GM23338 (cell line): ENCODE data around the gene UTP3. TPM values are rescaled to one million over a fixed set of nuclear protein-coding genes. Genes with fewer than 3 reads are reported as not detected.

Experiments used
- ATAC-seq: fragments of 200-7000 bp; cut with Tn5 transposase; 3 replicates; pipeline ENCODE4 v1.9.1; 2020
- DNase-seq: peaks from one replicate; pipeline ENCODE4 v3.0.0-alpha.2; 2015; ENCODE audit warnings: low spot score
- H2AFZ ChIP-seq: fragments of 200-600 bp; sonication (generic); 2 replicates; pipeline ENCODE4 v1.8.0; 2016; ENCODE audit warnings: antibody characterized with exemption, mild to moderate bottlenecking, moderate library complexity
- H3F3A ChIP-seq: fragments of 200-600 bp; sonication (generic); replicated peaks from 2 replicates; pipeline ENCODE4 v1.8.0; 2017; ENCODE audit warnings: antibody characterized with exemption, mixed run types, low read depth
- H3K27ac ChIP-seq: fragments of 200-600 bp; sonication (generic); 2 replicates; pipeline ENCODE4 v1.6.1; 2016; ENCODE audit warnings: low read depth
- H3K27me3 ChIP-seq: fragments of 200-600 bp; sonication (generic); 2 replicates; pipeline ENCODE4 v1.8.0; 2016; ENCODE audit warnings: mild to moderate bottlenecking, mixed run types, moderate library complexity; ENCODE audit not compliant: insufficient read depth
- H3K36me3 ChIP-seq: fragments of 200-600 bp; sonication (generic); 2 replicates; pipeline ENCODE4 v1.8.0; 2016; ENCODE audit warnings: mild to moderate bottlenecking; ENCODE audit not compliant: insufficient read depth
- H3K4me1 ChIP-seq: fragments of 200-600 bp; sonication (generic); 2 replicates; pipeline ENCODE4 v1.8.0; 2016; ENCODE audit warnings: mild to moderate bottlenecking, moderate library complexity; ENCODE audit not compliant: insufficient read depth
- H3K4me2 ChIP-seq: fragments of 200-600 bp; sonication (generic); 2 replicates; pipeline ENCODE4 v1.7.1; 2017; ENCODE audit warnings: mixed run types
- H3K4me3 ChIP-seq: fragments of 200-600 bp; sonication (generic); 2 replicates; pipeline ENCODE4 v1.6.1; 2016; ENCODE audit warnings: mixed run types
- H3K79me2 ChIP-seq: fragments of 200-600 bp; sonication (generic); replicated peaks from 2 replicates; pipeline ENCODE4 v1.8.0; 2017; ENCODE audit warnings: mild to moderate bottlenecking; ENCODE audit not compliant: insufficient read depth
- H3K9me2 ChIP-seq: fragments of 200-600 bp; sonication (generic); 2 replicates; pipeline ENCODE4 v1.8.0; 2017; ENCODE audit not compliant: insufficient read depth
- H4K20me1 ChIP-seq: fragments of 200-600 bp; sonication (generic); replicated peaks from 2 replicates; pipeline ENCODE4 v1.8.0; 2017; ENCODE audit warnings: mild to moderate bottlenecking; ENCODE audit not compliant: insufficient read depth
- H3K27ac Mint-ChIP-seq: 2 replicates; pipeline ENCODE4 v1.8.0; 2020; ENCODE audit warnings: inconsistent platforms, mild to moderate bottlenecking, moderate library complexity, mixed read lengths
- H3K27me3 Mint-ChIP-seq: 3 replicates; pipeline ENCODE4 v1.8.0; 2022; ENCODE audit warnings: low read depth, mild to moderate bottlenecking, moderate library complexity, mixed read lengths, inconsistent platforms; ENCODE audit not compliant: insufficient read depth, poor library complexity
- H3K36me3 Mint-ChIP-seq: 3 replicates; pipeline ENCODE4 v1.8.0; 2021; ENCODE audit warnings: low read depth, mild to moderate bottlenecking, inconsistent platforms, moderate library complexity, mixed read lengths
- H3K4me1 Mint-ChIP-seq: 3 replicates; pipeline ENCODE4 v1.8.0; 2020; ENCODE audit warnings: mild to moderate bottlenecking, inconsistent platforms, mixed read lengths
- H3K4me3 Mint-ChIP-seq: 3 replicates; pipeline ENCODE4 v1.8.0; 2021; ENCODE audit warnings: moderate library complexity, mild to moderate bottlenecking, inconsistent platforms, mixed read lengths
- H3K9me3 Mint-ChIP-seq: 3 replicates; pipeline ENCODE4 v1.8.0; 2020; ENCODE audit warnings: moderate library complexity, mild to moderate bottlenecking, inconsistent platforms, mixed read lengths
- CREB1 ChIP-seq: fragments of 250-450 bp; sonication (Bioruptor Pico); IDR thresholded peaks from 2 replicates; pipeline ENCODE4 v1.5.0; 2020; ENCODE audit warnings: low read depth, mild to moderate bottlenecking, moderate library complexity
- CTCF ChIP-seq, 2 experiments: fragments of 200-600 bp in 1 of 2; sonication (generic) in 1 of 2; conservative IDR thresholded peaks; 2 replicates each; pipeline versions ENCODE4 v1.5.1 to v1.6.1; 2016 to 2017; ENCODE audit warnings: antibody characterized with exemption in 2 of 2, low read depth in 2 of 2, mild to moderate bottlenecking in 2 of 2, moderate library complexity in 1 of 2
- ETS1 ChIP-seq: IDR thresholded peaks from 2 replicates; pipeline ENCODE4 v1.6.1; 2016; ENCODE audit warnings: antibody characterized with exemption
- EZH2 ChIP-seq: fragments of 200-600 bp; sonication (generic); IDR thresholded peaks from one replicate; pipeline ENCODE4 v1.8.0; 2017; ENCODE audit warnings: antibody characterized with exemption, mild to moderate bottlenecking, low read depth; ENCODE audit not compliant: unreplicated experiment
- EZH2phosphoT487 ChIP-seq: fragments of 200-600 bp; sonication (generic); IDR thresholded peaks from one replicate; pipeline ENCODE4 v1.8.1; 2018; ENCODE audit warnings: antibody characterized with exemption; ENCODE audit not compliant: unreplicated experiment
- JUNB ChIP-seq: IDR thresholded peaks from one replicate; pipeline ENCODE4 v1.6.1; 2016; ENCODE audit warnings: antibody characterized with exemption; ENCODE audit not compliant: unreplicated experiment
- NANOG ChIP-seq: IDR thresholded peaks from 2 replicates; pipeline ENCODE4 v1.6.1; 2016; ENCODE audit warnings: antibody characterized with exemption, borderline replicate concordance
- POLR2AphosphoS5 ChIP-seq: IDR thresholded peaks from 2 replicates; pipeline ENCODE4 v1.6.1; 2016; ENCODE audit warnings: antibody characterized with exemption, low read depth
- REST ChIP-seq: IDR thresholded peaks from one replicate; pipeline ENCODE4 v1.6.1; 2018; ENCODE audit warnings: antibody characterized with exemption; ENCODE audit not compliant: unreplicated experiment
- STAT1 ChIP-seq: IDR thresholded peaks from one replicate; pipeline ENCODE4 v1.6.1; 2016; ENCODE audit warnings: antibody characterized with exemption; ENCODE audit not compliant: unreplicated experiment
- ZNF114 ChIP-seq: fragments of 250-450 bp; sonication (Bioruptor Pico); IDR thresholded peaks from 2 replicates; pipeline ENCODE4 v1.5.0; 2020; ENCODE audit warnings: mild to moderate bottlenecking, moderate library complexity
- ZNF331 ChIP-seq: fragments of 250-450 bp; sonication (Bioruptor Pico); IDR thresholded peaks from 2 replicates; pipeline ENCODE4 v1.5.0; 2020; ENCODE audit warnings: low read depth, mild to moderate bottlenecking, moderate library complexity
- ZNF462 ChIP-seq: fragments of 250-450 bp; sonication (Bioruptor Pico); IDR thresholded peaks from 2 replicates; pipeline ENCODE4 v1.5.0; 2020; ENCODE audit warnings: mild to moderate bottlenecking, moderate library complexity
- polyA plus RNA-seq: library from polyadenylated mRNA; unstranded; fragments of >200 nt; fragmentation: Nextera tagmentation; extraction: Ambion mirVana; gene quantifications from 2 replicates; pipeline ENCODE4 v1.2.1, GENCODE V29; 2016
- total RNA-seq: library from RNA; depleted of rRNA; stranded (reverse); fragments of >200 nt; shearing (Covaris generic); gene quantifications from 2 replicates; pipeline ENCODE4 v1.2.3, GENCODE V29; 2014

The UTP3 gene
- total and polyA plus RNA-seq, 2 experiments from 2014 or later = 36.9 to 44.3 TPM

- no peak overlapping the region for H2AFZ ChIP-seq
- no peak for TF ChIP-seq REST
- TF ChIP-seq POLR2AphosphoS5 = no peak
- TF ChIP-seq STAT1 = no peak
- no peak for TF ChIP-seq ZNF462 (CRISPR knock-in tag)
- TF ChIP-seq JUNB = no peak
- TF ChIP-seq ZNF114 = no peak
- TF ChIP-seq ZNF331 (CRISPR knock-in tag) = no peak
- TF ChIP-seq EZH2 = no peak
- no peak for TF ChIP-seq EZH2phosphoT487
- TF ChIP-seq ETS1 = no peak
- no peak for TF ChIP-seq CREB1 (CRISPR knock-in tag)
- no peak for TF ChIP-seq NANOG
- TF ChIP-seq CTCF (conservative IDR thresholded peaks at IDR 0.05; ENCODE audit: low read depth in 2 of 2) = no peak
- no peaks in the 10 kb centered on the region for H4K20me1 ChIP-seq
- Mint-ChIP-seq H3K36me3 (no peaks in the 10 kb centered on the region), H3K4me3 (no peak overlapping the region), H3K4me1 (peaks cover 23% of the 10 kb centered on the region; the same call in 2 of the 3 replicates), H3K27ac (no peak overlapping the region), H3K9me3 (no peaks in the 10 kb centered on the region; the same call in 2 of the 3 replicates), H3K27me3 (peaks cover 3% of the 10 kb centered on the region)
- no peaks in the 10 kb centered on the region for H3F3A ChIP-seq
- H3K79me2 ChIP-seq = peaks cover 31% of the 10 kb centered on the region
- H3K27ac ChIP-seq = no peak overlapping the region
- H3K4me2 ChIP-seq = no peak overlapping the region
- peaks cover 9% of the 10 kb centered on the region; the same call in 1 of the 2 replicates for H3K4me1 ChIP-seq
- H3K36me3 ChIP-seq = no peaks in the 10 kb centered on the region; the same call in 1 of the 2 replicates
- no peak overlapping the region for H3K4me3 ChIP-seq
- H3K27me3 ChIP-seq = no peaks in the 10 kb centered on the region
- no peaks in the 10 kb centered on the region for H3K9me2 ChIP-seq
- DNase-seq (no peak), ATAC-seq (no peak)
Observed at GRCh38 chr4:70715097-70715496, 26.8 kb downstream of the UTP3 start.
